ENCODE data around the gene DCPS.
A peak's percentile ranks its signal among the peaks of the same experiment; 100 is the strongest.
"Not testable (repeated sequence)": the region's sequence is repeated elsewhere in the genome, so short reads cannot be mapped to it uniquely, and the experiment has no call there.

Gene DCPS

GRCh38 chr11:126385991-126386728 lies 82.3 kb downstream of the DCPS start:
- intact Hi-C loops (cut with DNase I) = no loop called here
- no peak for DNase-seq

- DNase-seq; intact Hi-C loops (cut with DNase I): not testable (repeated sequence)
These were observed 82.8 kb downstream of the DCPS start for GRCh38 chr11:126386729-126387071.

GRCh38 chr11:126387857-126388256 lies 84.0 kb downstream of the DCPS start:
- intact Hi-C loops (cut with DNase I) = no loop called here

GRCh38 chr11:126390272-126390867 lies 86.5 kb downstream of the DCPS start:
- no peak for DNase-seq
- intact Hi-C loops (cut with DNase I) = no loop called here

More at GRCh38 chr11:126387857-126388256, 84.0 kb downstream of the DCPS start:
- no peak for DNase-seq

- intact Hi-C loops (cut with DNase I) = no loop called here
- DNase-seq = no peak
These were observed 87.6 kb downstream of the DCPS start for GRCh38 chr11:126391286-126391954.

GRCh38 chr11:126391970-126392632 lies 88.2 kb downstream of the DCPS start:
- DNase-seq = peak in 34 of 42 donors; percentile 24 to 77 (median 57)
- intact Hi-C loops (cut with DNase I) = no loop called here

GRCh38 chr11:126392633-126393013 lies 88.8 kb downstream of the DCPS start:
- DNase-seq = no peak
- intact Hi-C loops (cut with DNase I) = no loop called here

- intact Hi-C loops (cut with DNase I) = no loop called here
- DNase-seq = no peak
These were observed 89.3 kb downstream of the DCPS start for GRCh38 chr11:126393143-126393542.

GRCh38 chr11:126394036-126394435 lies 90.2 kb downstream of the DCPS start:
- no peak for DNase-seq
- intact Hi-C loops (cut with DNase I) = no loop called here

- peak in 27 of 42 donors; percentile 21 to 83 (median 49) for DNase-seq
- intact Hi-C loops (cut with DNase I) = not testable (repeated sequence)
These were observed 90.8 kb downstream of the DCPS start for GRCh38 chr11:126394634-126395072.

Data from head of caudate nucleus (tissue), 42 donors.